ENCODE results near the gene HS3ST5. TPM values are rescaled to one million over a fixed set of nuclear protein-coding genes. Genes with fewer than 3 reads are reported as not detected.
A peak's percentile ranks its signal among the peaks of the same experiment; 100 is the strongest.

Gene HS3ST5
- total and polyA plus RNA-seq, 2 donors (not counting 1 experiment from before 2014, with no cell fraction given) = under 0.01 TPM; not detected in 1

DNA sequence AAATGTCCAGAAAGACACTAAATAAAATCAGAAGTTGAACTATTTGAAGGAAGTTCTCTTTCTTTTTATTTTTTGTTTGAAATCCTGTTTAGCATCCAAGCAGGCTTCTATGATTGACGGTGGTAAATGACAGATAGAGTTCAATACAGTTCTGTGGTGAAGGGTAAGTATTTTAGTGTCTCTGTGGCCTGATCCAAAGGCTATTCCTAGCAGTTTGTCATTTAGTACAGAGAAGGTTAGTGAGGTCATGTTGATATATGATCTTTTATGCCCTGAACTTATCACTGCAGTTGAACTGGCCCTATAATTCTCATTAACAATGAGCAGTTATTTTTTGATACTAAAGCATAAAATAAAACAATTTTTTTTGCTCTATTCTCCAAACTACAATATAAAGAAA lies 227.2 kb downstream of the HS3ST5 start:
- no peak overlapping the region for H3K4me3 ChIP-seq (replicated peaks in 1 of 4; ENCODE audit: control extremely low read depth in 1 of 4, insufficient read depth in 1 of 4, low read depth in 3 of 4, low read length in 4 of 4)
- H3K27me3 ChIP-seq (ENCODE audit: control insufficient read depth, insufficient read depth, low read length) = no peaks in the 10 kb centered on the region
- no peak for DNase-seq (ENCODE audit: low read depth in 2 of 2)

DNA sequence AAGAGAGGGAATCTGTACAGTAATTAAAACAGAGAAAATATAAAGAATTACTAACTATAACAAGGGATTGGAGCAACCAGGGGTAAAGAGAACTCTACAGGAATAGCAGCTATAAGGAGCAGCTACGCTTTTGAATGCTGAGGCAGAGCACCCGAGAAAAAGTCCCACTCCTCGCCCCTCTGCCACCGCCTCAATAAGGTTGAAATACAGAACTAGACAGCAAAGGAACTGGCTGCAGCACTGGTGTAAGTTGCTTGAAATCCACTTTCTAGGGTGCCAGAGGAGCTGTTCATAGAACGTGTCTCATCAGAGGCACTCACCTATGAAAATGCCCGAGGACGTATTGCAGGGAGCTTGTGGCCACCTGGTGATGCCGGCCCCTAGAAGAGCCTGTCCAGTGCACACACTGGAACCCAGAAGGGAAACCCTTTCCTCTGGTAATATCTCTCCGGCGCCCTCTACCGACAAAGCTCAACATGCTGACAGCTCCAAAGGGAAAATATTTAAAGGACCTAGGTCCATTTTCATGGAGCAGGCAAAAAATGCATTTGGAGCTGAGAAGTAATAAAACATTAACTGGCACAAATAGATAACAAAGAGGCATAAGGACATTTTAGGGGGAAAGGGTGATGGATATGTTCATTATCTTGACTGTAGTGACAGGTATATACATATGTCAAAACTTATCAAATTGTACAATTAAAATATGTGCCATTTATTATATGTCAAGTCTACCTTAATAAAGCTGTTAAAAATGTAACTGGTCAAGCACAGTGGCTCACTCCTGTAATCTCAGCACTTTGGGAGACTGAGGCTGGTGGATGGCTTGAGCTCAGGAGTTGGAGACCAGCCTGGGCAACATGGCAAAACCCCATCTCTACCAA lies 234.5 kb downstream of the HS3ST5 start:
- Histone ChIP-seq H3K9me3 (ENCODE audit: control insufficient read depth, insufficient read depth, low read depth, low read length) (no peaks in the 10 kb centered on the region), H4K20me1 (ENCODE audit: control insufficient read depth, extremely low read depth, insufficient read depth, low read length) (no peaks in the 10 kb centered on the region), H3K4me2 (ENCODE audit: extremely low read depth, insufficient read depth, low read length) (no peak overlapping the region), H3K4me3 (replicated peaks in 1 of 4; ENCODE audit: control extremely low read depth in 1 of 4, insufficient read depth in 1 of 4, low read depth in 3 of 4, low read length in 4 of 4) (no peak overlapping the region), H3K27ac (ENCODE audit: insufficient read depth, low read length) (no peak overlapping the region), H3K27me3 (ENCODE audit: control insufficient read depth, insufficient read depth, low read length) (no peaks in the 10 kb centered on the region), H3K36me3 (ENCODE audit: control insufficient read depth, insufficient read depth, low read length) (no peaks in the 10 kb centered on the region), H3K4me1 (ENCODE audit: control insufficient read depth, extremely low read depth, insufficient read depth, low read length) (no peaks in the 10 kb centered on the region), H2AFZ (ENCODE audit: low read length) (no peak overlapping the region), H3K79me2 (ENCODE audit: control insufficient read depth, insufficient read depth, low read length) (no peaks in the 10 kb centered on the region), H3K9ac (ENCODE audit: insufficient read depth, low read length) (no peak overlapping the region)
- TF ChIP-seq EZH2 (IDR thresholded peaks at IDR 0.05; ENCODE audit: low read length, missing control alignments) = no peak
- TF ChIP-seq, protein P1, sequence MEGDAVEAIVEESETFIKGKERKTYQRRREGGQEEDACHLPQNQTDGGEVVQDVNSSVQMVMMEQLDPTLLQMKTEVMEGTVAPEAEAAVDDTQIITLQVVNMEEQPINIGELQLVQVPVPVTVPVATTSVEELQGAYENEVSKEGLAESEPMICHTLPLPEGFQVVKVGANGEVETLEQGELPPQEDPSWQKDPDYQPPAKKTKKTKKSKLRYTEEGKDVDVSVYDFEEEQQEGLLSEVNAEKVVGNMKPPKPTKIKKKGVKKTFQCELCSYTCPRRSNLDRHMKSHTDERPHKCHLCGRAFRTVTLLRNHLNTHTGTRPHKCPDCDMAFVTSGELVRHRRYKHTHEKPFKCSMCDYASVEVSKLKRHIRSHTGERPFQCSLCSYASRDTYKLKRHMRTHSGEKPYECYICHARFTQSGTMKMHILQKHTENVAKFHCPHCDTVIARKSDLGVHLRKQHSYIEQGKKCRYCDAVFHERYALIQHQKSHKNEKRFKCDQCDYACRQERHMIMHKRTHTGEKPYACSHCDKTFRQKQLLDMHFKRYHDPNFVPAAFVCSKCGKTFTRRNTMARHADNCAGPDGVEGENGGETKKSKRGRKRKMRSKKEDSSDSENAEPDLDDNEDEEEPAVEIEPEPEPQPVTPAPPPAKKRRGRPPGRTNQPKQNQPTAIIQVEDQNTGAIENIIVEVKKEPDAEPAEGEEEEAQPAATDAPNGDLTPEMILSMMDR (conservative IDR thresholded peaks at IDR 0.05 in 1 of 2, IDR thresholded peaks at IDR 0.05 in 1 of 2; ENCODE audit: low read depth in 1 of 2, low read length in 2 of 2) = peak; percentile 85
- DNase-seq (ENCODE audit: low read depth in 2 of 2) = peak; percentile 52 to 75

More for the DNA sequence above, 227.2 kb downstream of the HS3ST5 start:
- H3K36me3 ChIP-seq (ENCODE audit: control insufficient read depth, insufficient read depth, low read length) = no peaks in the 10 kb centered on the region
- H3K79me2 ChIP-seq (ENCODE audit: control insufficient read depth, insufficient read depth, low read length) = no peaks in the 10 kb centered on the region
- H4K20me1 ChIP-seq (ENCODE audit: control insufficient read depth, extremely low read depth, insufficient read depth, low read length) = no peaks in the 10 kb centered on the region
- H3K9me3 ChIP-seq (ENCODE audit: control insufficient read depth, insufficient read depth, low read depth, low read length) = no peaks in the 10 kb centered on the region
- no peak overlapping the region for H3K27ac ChIP-seq (ENCODE audit: insufficient read depth, low read length)
- TF ChIP-seq, protein P1 (conservative IDR thresholded peaks at IDR 0.05 in 1 of 2, IDR thresholded peaks at IDR 0.05 in 1 of 2; ENCODE audit: low read depth in 1 of 2, low read length in 2 of 2) = no peak
- TF ChIP-seq EZH2 (IDR thresholded peaks at IDR 0.05; ENCODE audit: low read length, missing control alignments) = no peak
- no peak overlapping the region for H2AFZ ChIP-seq (ENCODE audit: low read length)
- H3K4me1 ChIP-seq (ENCODE audit: control insufficient read depth, extremely low read depth, insufficient read depth, low read length) = no peaks in the 10 kb centered on the region
- H3K9ac ChIP-seq (ENCODE audit: insufficient read depth, low read length) = no peak overlapping the region
- H3K4me2 ChIP-seq (ENCODE audit: extremely low read depth, insufficient read depth, low read length) = no peak overlapping the region

DNA sequence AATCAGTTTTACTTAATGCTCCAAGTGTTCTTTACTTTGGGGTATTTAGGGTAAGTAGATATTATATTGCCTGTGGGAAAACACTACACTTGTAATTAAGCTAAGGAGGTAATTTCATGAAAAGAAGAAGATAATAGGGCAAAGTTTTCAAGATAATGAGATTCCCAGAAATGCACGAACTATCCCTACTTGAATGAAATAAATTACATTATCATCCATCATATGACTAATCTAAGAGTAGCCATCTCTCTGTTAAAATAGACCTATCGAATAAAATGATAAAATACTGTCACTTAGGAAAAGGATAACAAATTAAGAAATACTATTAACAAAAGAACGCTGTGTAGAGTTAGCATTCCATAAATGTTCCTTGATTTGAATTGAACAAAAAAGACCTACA lies 236.8 kb downstream of the HS3ST5 start:
- Histone ChIP-seq H3K79me2 (ENCODE audit: control insufficient read depth, insufficient read depth, low read length) (no peaks in the 10 kb centered on the region), H2AFZ (ENCODE audit: low read length) (no peak overlapping the region), H3K4me2 (ENCODE audit: extremely low read depth, insufficient read depth, low read length) (no peak overlapping the region), H3K4me1 (ENCODE audit: control insufficient read depth, extremely low read depth, insufficient read depth, low read length) (no peaks in the 10 kb centered on the region), H3K4me3 (replicated peaks in 1 of 4; ENCODE audit: control extremely low read depth in 1 of 4, insufficient read depth in 1 of 4, low read depth in 3 of 4, low read length in 4 of 4) (no peak overlapping the region), H3K9me3 (ENCODE audit: control insufficient read depth, insufficient read depth, low read depth, low read length) (no peaks in the 10 kb centered on the region), H3K27me3 (ENCODE audit: control insufficient read depth, insufficient read depth, low read length) (no peaks in the 10 kb centered on the region), H3K9ac (ENCODE audit: insufficient read depth, low read length) (no peak overlapping the region), H3K27ac (ENCODE audit: insufficient read depth, low read length) (no peak overlapping the region), H4K20me1 (ENCODE audit: control insufficient read depth, extremely low read depth, insufficient read depth, low read length) (no peaks in the 10 kb centered on the region), H3K36me3 (ENCODE audit: control insufficient read depth, insufficient read depth, low read length) (no peaks in the 10 kb centered on the region)
- TF ChIP-seq, protein P1 (conservative IDR thresholded peaks at IDR 0.05 in 1 of 2, IDR thresholded peaks at IDR 0.05 in 1 of 2; ENCODE audit: low read depth in 1 of 2, low read length in 2 of 2) = no peak
- TF ChIP-seq EZH2 (IDR thresholded peaks at IDR 0.05; ENCODE audit: low read length, missing control alignments) = no peak
- no peak for DNase-seq (ENCODE audit: low read depth in 2 of 2)

Measured in fibroblast of lung (primary cell).